H9 (cell line): ENCODE results near the gene S1PR3. TPM values are rescaled to one million over a fixed set of nuclear protein-coding genes. Genes with fewer than 3 reads are reported as not detected.

Experiments used
- DNase-seq: peaks from one replicate; pipeline ENCODE4 v3.0.0-alpha.2; 2017
- H2AFZ ChIP-seq: one replicate; pipeline ENCODE4 v1.6.1; 2013; ENCODE audit warnings: mild to moderate bottlenecking, low read length, control low read depth, moderate library complexity
- H2AK5ac ChIP-seq: 2 replicates; pipeline ENCODE4 v1.6.1; 2013; ENCODE audit warnings: low read length, control low read depth, mixed read lengths; ENCODE audit not compliant: insufficient read length
- H2BK120ac ChIP-seq: one replicate; pipeline ENCODE4 v1.6.1; 2013; ENCODE audit warnings: low read depth, mild to moderate bottlenecking, low read length, control low read depth, inconsistent platforms; ENCODE audit not compliant: poor library complexity, severe bottlenecking
- H2BK12ac ChIP-seq: 2 replicates; pipeline ENCODE4 v1.6.1; 2013; ENCODE audit warnings: low read length, control low read depth, mixed read lengths, low read depth; ENCODE audit not compliant: insufficient read length
- H2BK15ac ChIP-seq: 2 replicates; pipeline ENCODE4 v1.6.1; 2013; ENCODE audit warnings: low read depth, low read length, control low read depth
- H2BK20ac ChIP-seq: one replicate; pipeline ENCODE4 v1.6.1; 2013; ENCODE audit warnings: low read depth, mild to moderate bottlenecking, low read length, control low read depth, inconsistent platforms; ENCODE audit not compliant: poor library complexity, severe bottlenecking
- H2BK5ac ChIP-seq: 2 replicates; pipeline ENCODE4 v1.6.1; 2013; ENCODE audit warnings: low read length, control low read depth, mixed read lengths; ENCODE audit not compliant: insufficient read length
- H3K14ac ChIP-seq: 2 replicates; pipeline ENCODE4 v1.6.1; 2013; ENCODE audit warnings: low read length, control low read depth; ENCODE audit not compliant: insufficient read depth
- H3K18ac ChIP-seq: 2 replicates; pipeline ENCODE4 v1.6.1; 2013; ENCODE audit warnings: low read depth, mild to moderate bottlenecking, mixed read lengths, low read length, control low read depth; ENCODE audit not compliant: insufficient read length
- H3K23ac ChIP-seq: 2 replicates; pipeline ENCODE4 v1.6.1; 2013; ENCODE audit warnings: low read length, control low read depth, mixed read lengths, low read depth; ENCODE audit not compliant: insufficient read length
- H3K23me2 ChIP-seq: 2 replicates; pipeline ENCODE4 v1.6.1; 2013; ENCODE audit warnings: low read depth, mild to moderate bottlenecking, mixed read lengths, low read length, control low read depth; ENCODE audit not compliant: insufficient read length, poor library complexity, severe bottlenecking
- H3K27ac ChIP-seq: 2 replicates; pipeline ENCODE4 v1.5.1; 2013; ENCODE audit warnings: low read length, control low read depth, mixed read lengths, low read depth; ENCODE audit not compliant: insufficient read length
- H3K27me3 ChIP-seq: 2 replicates; pipeline ENCODE4 v1.6.1; 2013; ENCODE audit warnings: low read length, control low read depth, inconsistent platforms; ENCODE audit not compliant: insufficient read depth
- H3K4ac ChIP-seq: 2 replicates; pipeline ENCODE4 v1.6.1; 2013; ENCODE audit warnings: low read depth, mild to moderate bottlenecking, control low read depth, inconsistent platforms, low read length, moderate library complexity
- H3K4me1 ChIP-seq: 2 replicates; pipeline ENCODE4 v1.6.1; 2013; ENCODE audit warnings: low read length, control low read depth, inconsistent platforms; ENCODE audit not compliant: insufficient read depth
- H3K4me2 ChIP-seq: 2 replicates; pipeline ENCODE4 v1.6.1; 2013; ENCODE audit warnings: low read length, control low read depth, mixed read lengths; ENCODE audit not compliant: insufficient read length, insufficient read depth
- H3K56ac ChIP-seq: 2 replicates; pipeline ENCODE4 v1.6.1; 2013; ENCODE audit warnings: low read depth, mild to moderate bottlenecking, mixed read lengths, low read length, control low read depth; ENCODE audit not compliant: insufficient read length
- H3K79me1 ChIP-seq: 2 replicates; pipeline ENCODE4 v1.6.1; 2013; ENCODE audit warnings: low read depth, mild to moderate bottlenecking, moderate library complexity, low read length, control low read depth, inconsistent platforms; ENCODE audit not compliant: insufficient read depth, poor library complexity, severe bottlenecking
- H3K79me2 ChIP-seq: 2 replicates; pipeline ENCODE4 v1.6.1; 2013; ENCODE audit warnings: low read length, control low read depth, inconsistent platforms; ENCODE audit not compliant: insufficient read depth
- H3K9ac ChIP-seq: 2 replicates; pipeline ENCODE4 v1.6.1; 2013; ENCODE audit warnings: low read length, control low read depth, mixed read lengths; ENCODE audit not compliant: insufficient read length; ENCODE audit errors: extremely low read depth
- H3K9me3 ChIP-seq: one replicate; pipeline ENCODE4 v1.6.1; 2013; ENCODE audit warnings: low read depth, low read length, inconsistent platforms; ENCODE audit not compliant: control insufficient read depth
- H3T11ph ChIP-seq: one replicate; pipeline ENCODE4 v1.6.1; 2013; ENCODE audit warnings: mild to moderate bottlenecking, low read length, control low read depth, inconsistent platforms
- H4K20me1 ChIP-seq: one replicate; pipeline ENCODE4 v1.6.1; 2013; ENCODE audit not compliant: control insufficient read depth, insufficient read length, insufficient read depth
- H4K5ac ChIP-seq: 2 replicates; pipeline ENCODE4 v1.6.1; 2013; ENCODE audit warnings: low read depth, mild to moderate bottlenecking, mixed read lengths, low read length, control low read depth; ENCODE audit not compliant: insufficient read length
- H4K8ac ChIP-seq: replicated peaks from 2 replicates; pipeline ENCODE4 v1.6.1; 2013; ENCODE audit warnings: low read length, control low read depth, mixed read lengths, low read depth; ENCODE audit not compliant: insufficient read length
- H4K91ac ChIP-seq: 2 replicates; pipeline ENCODE4 v1.6.1; 2013; ENCODE audit warnings: low read depth, mild to moderate bottlenecking, moderate library complexity, mixed read lengths, low read length, control low read depth; ENCODE audit not compliant: insufficient read length
- H3K27ac Mint-ChIP-seq, 3 experiments: 2 replicates in 2 of 3; 3 replicates in 1 of 3; pipeline ENCODE4 v1.8.0; 2020 to 2021; ENCODE audit warnings: mixed read lengths in 3 of 3, mild to moderate bottlenecking in 1 of 3, moderate library complexity in 1 of 3
- H3K27me3 Mint-ChIP-seq: 2 replicates; pipeline ENCODE4 v1.8.0; 2021; ENCODE audit warnings: low read depth, mild to moderate bottlenecking, moderate library complexity, mixed read lengths
- H3K36me3 Mint-ChIP-seq, 3 experiments: 2 replicates in 2 of 3; 3 replicates in 1 of 3; pipeline ENCODE4 v1.8.0; 2020 to 2021; ENCODE audit warnings: low read depth in 3 of 3, mixed read lengths in 3 of 3; ENCODE audit not compliant: insufficient read depth in 1 of 3
- H3K4me1 Mint-ChIP-seq, 2 experiments: 2 replicates each; pipeline ENCODE4 v1.8.0; 2020; ENCODE audit warnings: mixed read lengths in 2 of 2
- H3K4me3 Mint-ChIP-seq, 2 experiments: 2 replicates in 1 of 2; 3 replicates in 1 of 2; pipeline ENCODE4 v1.8.0; 2020 to 2021; ENCODE audit warnings: mild to moderate bottlenecking in 2 of 2, mixed read lengths in 2 of 2, moderate library complexity in 1 of 2
- H3K9me3 Mint-ChIP-seq, 2 experiments: 2 replicates in 1 of 2; 3 replicates in 1 of 2; pipeline ENCODE4 v1.8.0; 2020; ENCODE audit warnings: mild to moderate bottlenecking in 2 of 2, mixed read lengths in 2 of 2, moderate library complexity in 1 of 2
- CTCF ChIP-seq: fragments of 200-600 bp; sonication (generic); conservative IDR thresholded peaks from 3 replicates; pipeline ENCODE4 v1.8.0; 2021; ENCODE audit warnings: antibody characterized with exemption, mild to moderate bottlenecking
- WGBS: extraction: QIAGEN DNeasy Blood & Tissue Kit; methylation state at CpG from one replicate; pipeline ENCODE4 v1.1.7; 2013; ENCODE audit warnings: missing lambda C conversion rate, low lambda C conversion rate, mixed read lengths; ENCODE audit not compliant: insufficient read length; ENCODE audit errors: extremely low coverage; 5-methylcytosine and 5-hydroxymethylcytosine counted together
- total RNA-seq: library from RNA; stranded (reverse); gene quantifications from 2 replicates; pipeline ENCODE4 v1.2.1, GENCODE V29; 2021

Gene S1PR3
- total RNA-seq, 1 experiment from 2014 or later: 3.3 TPM

GRCh38 chr9:88979791-88980190 is 11.5 kb upstream of the S1PR3 start:
- Mint-ChIP-seq H3K27ac (no peak overlapping the region), H3K4me1 (peaks cover 6 to 8% of the 10 kb centered on the region in 2 experiments), H3K4me3 (no peak overlapping the region), H3K36me3 (peaks cover 5 to 14% (median 6%) of the 10 kb centered on the region in 3 experiments), H3K9me3 (peaks cover 10 to 14% of the 10 kb centered on the region in 2 experiments; a peak in 4 of 5 replicates), H3K27me3 (peaks cover 2% of the 10 kb centered on the region; the same call in 1 of the 2 replicates)
- no peaks in the 10 kb centered on the region for H3K23me2 ChIP-seq
- H3K27ac ChIP-seq: no peak overlapping the region
- WGBS: no CpG with 5 or more reads among the region's 2 CpGs
- no peak overlapping the region for H4K5ac ChIP-seq
- H2BK120ac ChIP-seq: no peak overlapping the region
- no peak overlapping the region for H2BK5ac ChIP-seq
- no peak overlapping the region for H4K91ac ChIP-seq
- no peak overlapping the region for H3K4me2 ChIP-seq
- no peaks in the 10 kb centered on the region for H3K79me1 ChIP-seq
- TF ChIP-seq CTCF: no peak
- no peak overlapping the region for H3K18ac ChIP-seq
- peaks cover 5% of the 10 kb centered on the region for H3K9me3 ChIP-seq
- H3K27me3 ChIP-seq: no peaks in the 10 kb centered on the region
- H3T11ph ChIP-seq: no peak overlapping the region
- H3K4me1 ChIP-seq: no peaks in the 10 kb centered on the region
- H4K8ac ChIP-seq: no peak overlapping the region
- no peaks in the 10 kb centered on the region for H3K79me2 ChIP-seq
- H3K23ac ChIP-seq: no peak overlapping the region
- no peak overlapping the region for H3K9ac ChIP-seq
- H2BK12ac ChIP-seq: no peak overlapping the region
- H3K14ac ChIP-seq: no peak overlapping the region
- H2AFZ ChIP-seq: no peak overlapping the region
- no peak overlapping the region for H2BK20ac ChIP-seq
- H4K20me1 ChIP-seq: no peaks in the 10 kb centered on the region
- no peak overlapping the region for H2BK15ac ChIP-seq
- no peak overlapping the region for H3K56ac ChIP-seq
- H3K4ac ChIP-seq: no peak overlapping the region
- no peak for DNase-seq
- H2AK5ac ChIP-seq: no peak overlapping the region
